HepG2 (cell line): ENCODE results near the gene MAN1B1. TPM values are rescaled to one million over a fixed set of nuclear protein-coding genes. Genes with fewer than 3 reads are reported as not detected.

ENCODE experiments used
- AHR ChIP-seq: IDR thresholded peaks from 2 replicates; pipeline ENCODE4 v1.6.1; 2018; ENCODE audit warnings: missing genetic modification reagents, missing compliant biosample characterization
- BRD4 ChIP-seq: sonication (generic); formaldehyde crosslinking; IDR thresholded peaks from 2 replicates; pipeline ENCODE4 v1.4.0; 2020; ENCODE audit warnings: missing genetic modification reagents
- CREB1 ChIP-seq, 2 experiments: fragments of 450-650 bp in 1 of 2; IDR thresholded peaks; 2 replicates each; pipeline ENCODE4 v1.6.1; 2016 to 2017; ENCODE audit warnings: control low read depth in 1 of 2, mild to moderate bottlenecking in 1 of 2, missing compliant biosample characterization in 1 of 2, missing genetic modification characterization in 1 of 2
- DPF2 ChIP-seq: sonication (generic); formaldehyde crosslinking; IDR thresholded peaks from 2 replicates; pipeline ENCODE4 v1.4.0; 2020; ENCODE audit warnings: mild to moderate bottlenecking, low read depth, missing genetic modification reagents, borderline replicate concordance
- EED ChIP-seq: sonication (generic); formaldehyde crosslinking; IDR thresholded peaks from 2 replicates; pipeline ENCODE4 v1.5.0; 2020; ENCODE audit warnings: mild to moderate bottlenecking, missing genetic modification reagents
- HDAC2 ChIP-seq: sonication (generic); formaldehyde crosslinking; IDR thresholded peaks from 2 replicates; pipeline ENCODE4 v1.4.0; 2020; ENCODE audit warnings: missing genetic modification reagents
- IRF2 ChIP-seq: IDR thresholded peaks from 2 replicates; pipeline ENCODE4 v1.6.1; 2018; ENCODE audit warnings: missing genetic modification reagents, missing compliant biosample characterization
- PHF8 ChIP-seq: sonication (generic); formaldehyde crosslinking; IDR thresholded peaks from 2 replicates; pipeline ENCODE4 v1.5.0; 2020; ENCODE audit warnings: missing genetic modification reagents
- RCOR2 ChIP-seq: IDR thresholded peaks from 2 replicates; pipeline ENCODE4 v1.6.1; 2016; ENCODE audit warnings: missing biosample characterization, missing genetic modification reagents
- SALL1 ChIP-seq: sonication (generic); formaldehyde crosslinking; IDR thresholded peaks from 2 replicates; pipeline ENCODE4 v1.8.0; 2022; ENCODE audit warnings: mild to moderate bottlenecking, missing genetic modification reagents
- SNAI1 ChIP-seq: sonication (generic); formaldehyde crosslinking; IDR thresholded peaks from 2 replicates; pipeline ENCODE4 v1.5.0; 2020; ENCODE audit warnings: mild to moderate bottlenecking, missing genetic modification reagents, borderline replicate concordance
- SYNCRIP ChIP-seq: fragments of 200-400 bp; formaldehyde crosslinking; IDR thresholded peaks from 2 replicates; pipeline ENCODE4 v1.6.1; 2018; ENCODE audit warnings: mild to moderate bottlenecking, low read depth, low read length; ENCODE audit not compliant: insufficient read depth
- TFE3 ChIP-seq: IDR thresholded peaks from 2 replicates; pipeline ENCODE4 v1.6.1; 2016
- ZFP36L1 ChIP-seq: sonication (generic); formaldehyde crosslinking; IDR thresholded peaks from 2 replicates; pipeline ENCODE4 v1.8.0; 2022; ENCODE audit warnings: mild to moderate bottlenecking, missing genetic modification reagents, moderate library complexity
- ZFX ChIP-seq: sonication (generic); formaldehyde crosslinking; IDR thresholded peaks from 2 replicates; pipeline ENCODE4 v1.4.0; 2020; ENCODE audit warnings: mild to moderate bottlenecking, low read depth, missing genetic modification reagents, moderate library complexity
- ZNF264 ChIP-seq: sonication (generic); formaldehyde crosslinking; IDR thresholded peaks from 2 replicates; pipeline ENCODE4 v1.4.0; 2020; ENCODE audit warnings: missing genetic modification reagents
- ZNF580 ChIP-seq: IDR thresholded peaks from 2 replicates; pipeline ENCODE4 v1.6.1; 2016; ENCODE audit warnings: low read depth, borderline replicate concordance
- ZNF609 ChIP-seq: sonication (generic); formaldehyde crosslinking; IDR thresholded peaks from 2 replicates; pipeline ENCODE4 v1.4.0; 2020; ENCODE audit warnings: mild to moderate bottlenecking, missing genetic modification reagents, borderline replicate concordance
- ZNF75D ChIP-seq: sonication (generic); formaldehyde crosslinking; IDR thresholded peaks from 2 replicates; pipeline ENCODE4 v1.8.1; 2023; ENCODE audit warnings: missing genetic modification reagents, mild to moderate bottlenecking, borderline replicate concordance
- ZNF784 ChIP-seq: sonication (generic); formaldehyde crosslinking; IDR thresholded peaks from 2 replicates; pipeline ENCODE4 v1.5.1; 2020; ENCODE audit warnings: missing genetic modification reagents, mild to moderate bottlenecking, borderline replicate concordance
- polyA plus RNA-seq, 8 experiments: library from polyadenylated mRNA; depleted of rRNA in 3 of 8; stranded (reverse) in 7 of 8; unstranded in 1 of 8; fragments of >200 nt; fragmentation: Illumina TruSeq in 4 of 8; extraction: Trizol in 4 of 8; gene quantifications; 2 replicates each; pipeline versions ENCODE4 v1.2.1 to v1.2.3, GENCODE V29; 2011 to 2016; ENCODE audit warnings: low read depth in 4 of 8, missing spikeins in 1 of 8, mixed read lengths in 1 of 8; ENCODE audit not compliant: insufficient read depth in 1 of 8
- total RNA-seq, 5 experiments: library from RNA; depleted of rRNA; stranded (reverse); fragments of >200 nt; fragmentation: Illumina TruSeq; extraction: Trizol; gene quantifications; 2 replicates each; pipeline ENCODE4 v1.2.3, GENCODE V29; 2016; ENCODE audit warnings: low read depth in 1 of 5
- TF ChIP-seq, protein P1 (sequence below): sonication (generic); formaldehyde crosslinking; IDR thresholded peaks from 2 replicates; pipeline ENCODE4 v1.5.0; 2020; ENCODE audit warnings: missing genetic modification reagents, mild to moderate bottlenecking, borderline replicate concordance
- TF ChIP-seq, protein P2 (sequence below): sonication (generic); formaldehyde crosslinking; IDR thresholded peaks from 2 replicates; pipeline ENCODE4 v1.8.1; 2023; ENCODE audit warnings: mild to moderate bottlenecking, inconsistent platforms, moderate library complexity, missing genetic modification reagents, borderline replicate concordance

The MAN1B1 gene
- total and polyA plus RNA-seq, 2 of the 13 experiments (the other 11 are each of a cell fraction or from before 2014, with no cell fraction given) = 48.9 to 59.5 TPM

GRCh38 chr9:137116728-137117127, 29.9 kb downstream of the MAN1B1 start (continued):
- TF ChIP-seq IRF2 (CRISPR knock-in tag) = 0 out of 2 replicates have a peak, but pooled peaks have one; percentile 15
- no peak for TF ChIP-seq BRD4 (CRISPR knock-in tag)
- no peak for TF ChIP-seq EED (CRISPR knock-in tag)
- peak; percentile 22; the same call in 1 of the 2 replicates for TF ChIP-seq SALL1 (CRISPR knock-in tag)
- 0 out of 2 replicates have a peak, but pooled peaks have one; percentile 27 for TF ChIP-seq DPF2 (CRISPR knock-in tag)
- TF ChIP-seq AHR = no peak
- no peak for TF ChIP-seq ZNF264 (CRISPR knock-in tag)
- no peak for TF ChIP-seq ZNF784
- no peak for TF ChIP-seq SNAI1
- TF ChIP-seq CREB1 (IDR thresholded peaks at IDR 0.05) = peak; percentile 36; the same call in 1 of the 2 replicates
- no peak for TF ChIP-seq CREB1 (CRISPR knock-in tag; IDR thresholded peaks at IDR 0.05)
- TF ChIP-seq PHF8 (CRISPR knock-in tag) = no peak
- 0 out of 2 replicates have a peak, but pooled peaks have one; percentile 16 for TF ChIP-seq ZNF580 (CRISPR knock-in tag)
- TF ChIP-seq ZFP36L1 (CRISPR knock-in tag) = no peak
- TF ChIP-seq HDAC2 (CRISPR knock-in tag) = no peak
- TF ChIP-seq ZNF75D (CRISPR knock-in tag) = no peak
- TF ChIP-seq, protein P1, sequence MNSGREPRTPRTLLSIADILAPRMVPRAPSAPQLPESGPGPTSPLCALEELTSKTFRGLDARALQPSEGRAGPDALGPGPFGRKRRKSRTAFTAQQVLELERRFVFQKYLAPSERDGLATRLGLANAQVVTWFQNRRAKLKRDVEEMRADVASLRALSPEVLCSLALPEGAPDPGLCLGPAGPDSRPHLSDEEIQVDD (CRISPR knock-in tag) = no peak
- TF ChIP-seq TFE3 (CRISPR knock-in tag) = no peak
- TF ChIP-seq, protein P2, sequence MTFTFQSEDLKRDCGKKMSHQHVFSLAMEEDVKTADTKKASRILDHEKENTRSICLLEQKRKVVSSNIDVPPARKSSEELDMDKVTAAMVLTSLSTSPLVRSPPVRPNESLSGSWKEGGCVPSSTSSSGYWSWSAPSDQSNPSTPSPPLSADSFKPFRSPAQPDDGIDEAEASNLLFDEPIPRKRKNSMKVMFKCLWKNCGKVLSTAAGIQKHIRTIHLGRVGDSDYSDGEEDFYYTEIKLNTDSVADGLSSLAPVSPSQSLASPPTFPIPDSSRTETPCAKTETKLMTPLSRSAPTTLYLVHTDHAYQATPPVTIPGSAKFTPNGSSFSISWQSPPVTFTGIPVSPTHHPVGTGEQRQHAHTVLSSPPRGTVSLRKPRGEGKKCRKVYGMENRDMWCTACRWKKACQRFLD = no peak
- TF ChIP-seq RCOR2 (CRISPR knock-in tag) = no peak
- peak; percentile 78 for TF ChIP-seq ZFX (CRISPR knock-in tag)
- TF ChIP-seq SYNCRIP = no peak
- TF ChIP-seq ZNF609 (CRISPR knock-in tag) = peak; percentile 43; the same call in 1 of the 2 replicates
